ENCODE results near the gene SLC6A7.

SLC6A7 gene

DNA sequence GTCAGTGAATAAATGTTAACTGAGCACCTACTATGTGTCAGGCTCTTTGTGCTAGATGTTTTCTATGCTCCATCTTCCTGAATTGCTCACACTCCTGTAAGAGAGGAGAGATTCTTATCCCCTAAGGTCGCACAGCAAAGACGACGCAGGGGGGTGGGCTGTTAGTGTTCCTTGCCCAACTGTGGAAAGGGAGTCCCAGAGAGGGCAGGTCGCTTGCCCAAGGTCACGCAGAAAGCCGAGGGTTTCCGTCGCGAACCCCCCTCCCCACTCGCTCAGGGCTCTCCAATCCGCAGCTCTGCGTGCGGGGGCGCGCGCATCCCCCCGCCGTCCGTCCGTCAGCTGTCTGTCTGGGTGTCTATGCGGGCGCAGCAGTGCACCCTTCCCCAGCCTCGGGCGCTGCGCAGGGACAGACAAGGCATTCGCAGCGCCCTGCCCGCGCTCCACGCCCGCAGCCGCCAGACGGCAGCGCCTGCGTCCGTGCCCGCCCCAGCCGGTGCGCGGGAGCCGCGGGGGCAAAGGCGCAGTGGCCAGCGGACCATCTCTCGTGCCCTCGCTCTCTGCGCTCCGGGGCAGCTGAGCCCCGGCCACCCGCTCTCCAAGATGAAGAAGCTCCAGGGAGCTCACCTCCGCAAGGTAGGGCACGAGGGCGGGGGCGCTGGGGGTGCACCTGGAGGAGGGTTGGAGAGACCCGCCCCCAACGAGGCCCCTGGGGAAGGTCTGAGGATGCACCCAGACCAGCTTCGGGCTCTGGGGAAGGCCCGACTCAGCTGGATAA, at the start of gene SLC6A7:
TSS of gene SLC6A7 (plus strand) at position 335 of the 775 bp plus-strand sequence. CDS start at position 601, 266 bp downstream.
- DNase-seq (ENCODE audit: low read depth in 2 of 2, low spot score in 1 of 2), result no peak

DNA sequence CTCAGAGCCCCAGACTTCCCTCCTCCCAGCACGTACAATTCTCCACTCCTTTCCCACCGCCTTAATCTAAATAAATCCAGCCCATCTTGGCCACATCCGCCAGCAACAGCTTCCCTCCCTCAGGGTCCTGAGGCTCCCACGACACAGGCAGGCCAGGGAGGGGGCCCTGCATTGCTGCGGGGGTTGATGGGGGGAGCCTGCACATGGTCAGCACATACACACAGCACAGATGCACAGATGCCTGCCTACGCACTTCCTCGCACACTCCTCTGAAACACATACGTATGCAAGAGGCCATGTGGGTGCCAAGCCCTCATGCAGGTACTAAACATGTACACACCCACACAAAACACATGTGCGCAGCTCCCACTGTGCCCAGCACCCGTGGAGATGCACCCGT, 49.0 kb upstream of the SLC6A7 start:
- no peak for DNase-seq (ENCODE audit: low read depth in 2 of 2, low spot score in 1 of 2)

GRCh38 chr5:150141544-150142184, 48.2 kb upstream of the SLC6A7 start:
- no peak for DNase-seq (ENCODE audit: low read depth in 2 of 2, low spot score in 1 of 2)

GRCh38 chr5:150142185-150142958, 47.5 kb upstream of the SLC6A7 start:
- DNase-seq (ENCODE audit: low read depth in 2 of 2, low spot score in 1 of 2), result no peak

DNA sequence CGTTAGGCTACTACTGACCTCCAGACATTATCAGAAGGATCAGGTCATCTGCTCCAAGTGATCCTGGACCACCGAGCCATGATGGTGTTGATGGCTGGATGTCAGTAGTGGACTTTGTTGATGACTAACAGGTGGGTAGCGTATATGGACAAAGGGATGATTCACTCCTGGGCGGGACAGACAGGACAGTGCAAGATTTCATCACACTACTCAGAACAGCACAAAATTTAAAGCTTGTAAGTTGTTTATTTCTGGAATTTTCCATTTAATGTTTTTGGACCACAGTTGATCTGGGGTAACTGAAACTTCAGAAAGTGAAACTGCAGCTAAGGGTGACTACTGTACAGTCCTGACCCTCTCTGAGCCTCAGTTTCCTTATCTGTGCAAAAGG, 46.9 kb upstream of the SLC6A7 start:
- no peak for DNase-seq (ENCODE audit: low read depth in 2 of 2, low spot score in 1 of 2)

- no peak for DNase-seq (ENCODE audit: low read depth in 2 of 2, low spot score in 1 of 2)
Measured at GRCh38 chr5:150143350-150144245, 46.3 kb upstream of the SLC6A7 start.

GRCh38 chr5:150144246-150144801, 45.5 kb upstream of the SLC6A7 start:
- DNase-seq (ENCODE audit: low read depth in 2 of 2, low spot score in 1 of 2), result no peak

DNA sequence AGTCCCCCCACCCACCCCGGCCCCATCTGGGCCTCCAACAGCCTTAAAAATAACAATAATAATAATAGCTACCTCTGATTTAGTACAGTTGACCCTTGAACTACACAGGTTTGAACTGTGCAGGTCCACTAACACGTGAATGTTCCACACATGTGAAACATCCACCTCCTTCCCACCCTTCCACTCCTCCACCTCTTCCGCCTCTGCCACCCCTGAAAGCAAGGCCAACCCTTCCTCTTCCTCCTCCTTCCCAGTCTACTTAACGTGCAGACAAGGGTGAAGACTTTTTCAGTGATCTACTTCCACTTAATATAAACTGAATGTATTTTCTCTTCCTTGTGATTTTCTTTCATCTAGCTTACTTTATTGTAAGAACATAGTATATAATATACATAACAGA, 45.0 kb upstream of the SLC6A7 start:
- DNase-seq (ENCODE audit: low read depth in 2 of 2, low spot score in 1 of 2), result no peak

GRCh38 chr5:150146235-150146634, 43.6 kb upstream of the SLC6A7 start:
- DNase-seq (ENCODE audit: low read depth in 2 of 2, low spot score in 1 of 2), result no peak

DNA sequence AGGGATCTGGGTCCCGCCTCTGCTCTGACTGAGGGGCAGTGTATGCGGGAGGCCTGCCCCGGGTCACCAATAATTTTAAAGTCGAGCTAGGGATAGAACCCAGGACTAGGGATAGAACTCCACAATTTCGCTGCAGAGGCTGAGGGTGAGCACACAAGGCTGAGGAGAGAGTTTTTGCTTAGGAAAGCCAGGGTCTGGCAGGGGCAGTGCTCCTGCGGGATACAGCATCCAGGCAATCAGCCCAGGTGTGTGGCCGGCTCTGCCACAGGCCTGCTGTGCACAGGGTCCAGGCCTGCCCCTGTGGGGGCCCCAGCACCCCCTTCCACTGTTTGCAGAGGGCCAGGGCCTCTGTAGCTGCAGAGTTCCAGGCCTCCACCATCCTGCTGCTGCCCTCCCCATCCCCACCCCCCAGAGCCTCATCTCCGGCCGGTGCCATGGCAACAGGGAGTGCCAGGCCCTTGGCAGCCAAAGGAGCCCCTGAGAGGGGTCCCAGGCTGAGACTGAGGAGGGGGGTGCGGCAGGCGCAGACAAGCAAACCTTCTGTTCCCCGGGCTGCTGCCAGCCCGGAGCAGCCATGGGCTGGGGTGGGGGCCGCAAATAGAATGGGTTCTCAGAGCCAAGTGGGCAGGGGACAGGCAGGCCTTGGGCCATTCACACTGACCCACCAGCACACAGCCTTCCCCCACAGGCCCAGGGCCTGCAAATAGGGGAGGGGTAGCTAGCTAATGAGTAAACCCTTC, 42.8 kb upstream of the SLC6A7 start:
- DNase-seq (ENCODE audit: low read depth in 2 of 2, low spot score in 1 of 2), result no peak

- DNase-seq (ENCODE audit: low read depth in 2 of 2, low spot score in 1 of 2), result no peak
Measured at GRCh38 chr5:150147670-150148069, 42.2 kb upstream of the SLC6A7 start.

DNA sequence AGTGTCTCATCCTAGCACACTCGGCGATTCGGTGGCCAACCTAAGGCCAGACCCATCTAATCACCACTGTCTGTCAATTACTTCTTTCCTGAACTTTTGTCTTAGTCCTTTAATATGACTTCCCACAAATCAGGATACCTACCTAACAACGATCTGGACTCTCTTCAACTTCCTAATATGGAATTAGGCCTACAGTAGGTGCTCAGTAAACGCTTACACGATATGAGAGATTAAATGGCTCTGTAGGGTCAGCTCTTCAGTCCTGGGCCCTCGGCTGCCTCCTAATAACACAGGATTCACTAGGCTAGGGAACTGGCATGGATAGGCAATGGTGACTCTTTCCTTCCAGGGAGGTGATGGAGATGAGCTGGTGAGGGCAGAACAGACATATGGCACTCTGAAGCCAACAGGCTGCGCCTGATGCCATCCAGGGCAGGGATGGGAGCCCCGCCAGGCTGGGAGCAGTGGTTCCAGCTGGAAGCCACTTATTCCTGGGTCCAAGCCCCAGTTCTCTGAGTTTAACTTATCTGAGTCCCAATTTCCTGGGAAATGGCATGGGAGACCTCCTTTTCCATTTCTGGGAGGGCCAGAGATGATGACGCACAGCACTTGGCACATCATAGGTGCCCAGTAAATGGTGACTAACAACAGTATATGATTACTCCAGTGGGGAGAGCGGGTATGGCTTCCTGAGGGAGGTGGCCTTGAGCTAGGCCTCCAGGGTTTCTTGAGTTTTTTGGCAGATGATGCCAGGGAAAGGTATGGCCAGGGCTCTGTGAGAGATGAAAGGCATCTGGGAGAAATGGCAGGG, 41.5 kb upstream of the SLC6A7 start:
- DNase-seq (ENCODE audit: low read depth in 2 of 2, low spot score in 1 of 2), result no peak

DNA sequence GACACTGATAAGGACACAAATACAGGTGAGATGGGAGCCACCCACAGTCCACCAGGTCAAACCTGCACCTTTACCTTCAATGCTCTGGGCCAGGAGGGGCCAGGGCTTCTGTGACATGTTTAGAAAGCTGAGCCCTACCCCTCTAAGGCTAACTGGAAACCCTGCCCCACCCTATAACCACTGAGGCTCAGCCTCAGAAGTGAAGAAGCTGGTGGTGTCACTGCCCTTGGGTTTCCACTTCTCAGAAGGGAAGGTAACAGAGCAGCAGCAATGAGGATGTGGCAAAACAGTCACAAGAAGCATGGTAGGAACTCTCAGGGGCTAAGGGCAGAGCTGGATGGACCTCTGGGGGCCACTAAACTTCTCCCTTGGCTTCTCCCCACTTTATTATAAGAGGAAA, 40.2 kb upstream of the SLC6A7 start:
- DNase-seq (ENCODE audit: low read depth in 2 of 2, low spot score in 1 of 2), result no peak

DNA sequence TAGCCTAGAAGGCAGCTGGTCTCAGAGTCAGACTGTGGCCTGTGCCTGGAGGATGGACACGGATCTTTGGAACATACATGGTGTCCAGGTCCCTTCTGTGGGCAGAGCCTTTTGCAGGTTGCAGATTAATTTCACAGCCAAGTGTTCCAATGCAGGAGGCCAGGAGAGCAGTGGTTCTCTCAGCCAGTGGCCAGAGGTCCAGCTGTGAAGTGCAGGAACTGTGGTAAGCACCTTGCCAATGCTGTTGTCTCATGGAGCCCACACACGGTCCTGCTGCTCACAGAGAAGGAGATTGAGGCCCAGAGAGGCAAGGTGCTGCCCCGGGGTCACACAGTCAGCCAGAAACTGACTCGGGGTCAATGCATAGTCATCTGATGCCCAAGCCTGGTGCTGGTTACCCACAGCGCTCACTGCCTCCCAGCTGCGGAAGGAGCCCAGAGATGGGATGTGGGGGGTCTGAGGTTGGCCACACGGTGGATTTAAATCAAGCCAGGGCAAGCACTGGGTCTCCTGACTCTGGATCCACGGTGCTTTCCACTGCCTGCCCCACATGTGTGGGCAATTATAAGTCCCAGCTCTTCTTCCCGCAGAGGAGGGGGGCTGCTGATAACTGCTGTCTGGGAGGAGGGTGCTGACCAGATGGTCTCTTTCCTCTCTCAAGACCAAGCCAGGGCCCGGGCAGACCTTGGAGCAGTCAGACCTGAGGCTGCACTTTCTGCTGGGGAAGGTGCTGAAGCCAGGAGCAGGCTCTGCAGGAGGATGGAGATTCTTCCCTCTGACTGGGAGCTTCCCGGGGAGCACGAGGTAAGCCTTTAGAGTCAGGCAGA, 37.0 kb upstream of the SLC6A7 start:
- no peak for DNase-seq (ENCODE audit: low read depth in 2 of 2, low spot score in 1 of 2)

- no peak for DNase-seq (ENCODE audit: low read depth in 2 of 2, low spot score in 1 of 2)
Measured at GRCh38 chr5:150153483-150153882, 36.4 kb upstream of the SLC6A7 start.

GRCh38 chr5:150153957-150154617, 35.8 kb upstream of the SLC6A7 start:
- DNase-seq (ENCODE audit: low read depth in 2 of 2, low spot score in 1 of 2), result no peak

DNA sequence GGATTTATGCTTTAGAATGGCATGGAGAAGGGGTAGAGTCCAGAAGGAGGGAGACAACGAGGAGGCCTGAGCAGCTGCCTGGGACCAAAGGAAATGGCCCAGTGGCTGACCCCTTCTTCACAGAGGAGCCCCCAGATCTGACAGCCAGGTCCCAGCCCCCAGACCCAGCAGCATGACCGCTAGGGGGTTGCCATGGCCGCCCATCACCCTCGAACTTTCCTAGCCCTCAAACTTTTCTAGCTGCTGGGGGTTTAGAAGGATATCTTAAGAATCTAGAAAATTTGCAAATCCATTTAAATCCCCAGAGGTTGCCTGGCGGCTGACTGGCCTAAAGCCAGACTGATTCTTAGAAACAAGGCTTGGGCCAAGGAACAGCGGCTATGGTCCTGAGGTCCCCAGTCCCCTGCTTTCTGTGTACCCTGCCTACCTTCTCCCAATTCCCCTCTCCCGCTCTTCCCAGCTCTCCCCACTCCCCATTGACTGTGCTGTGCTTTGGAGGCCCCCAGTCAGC, 35.2 kb upstream of the SLC6A7 start:
- no peak for DNase-seq (ENCODE audit: low read depth in 2 of 2, low spot score in 1 of 2)

Data from stimulated activated CD8-positive, alpha-beta memory T cell treated with anti-CD3 and anti-CD28 coated beads, Interleukin-4, amount 100 ng/mL, for 1 hour (primary cell).